IMR-90 (cell line): Measurements from ENCODE around the gene GTPBP6. TPM values are rescaled to one million over a fixed set of nuclear protein-coding genes. Genes with fewer than 3 reads are reported as not detected.
"Not testable (repeated sequence)": the region's sequence is repeated elsewhere in the genome, so short reads cannot be mapped to it uniquely, and the experiment has no call there.

Source experiments
- ATAC-seq: fragments of 200-7000 bp; cut with Tn5 transposase; 2 replicates; pipeline ENCODE4 v1.9.1; 2020; ENCODE audit warnings: low read depth, mild to moderate bottlenecking, moderate library complexity
- BruUV-seq: library from RNA; stranded (reverse); fragments of 400-500 nt; replicated peaks from 2 replicates; lab custom pipeline; 2021; lab: Mats Ljungman, UMichigan
- CTCF ChIA-PET: fragments of 300-600 bp; formaldehyde crosslinking; extraction: SDS; loops from one replicate; lab custom pipeline; 2021; ENCODE audit warnings: antibody characterized with exemption; lab: Yijun Ruan, JAX
- POLR2A ChIA-PET: fragments of 300-600 bp; sonication (Branson Sonifier 250); formaldehyde crosslinking; loops from one replicate; lab custom pipeline; 2022; ENCODE audit warnings: antibody characterized with exemption; ENCODE audit not compliant: unreplicated experiment; lab: Charles Lee
- DNase-seq: peaks from one replicate; pipeline ENCODE4 v3.0.0; 2013
- H2AFZ ChIP-seq: replicated peaks from 2 replicates; pipeline ENCODE3; 2013; ENCODE audit warnings: low read length, mild to moderate bottlenecking; ENCODE audit not compliant: poor library complexity
- H2AK5ac ChIP-seq: 2 replicates; pipeline ENCODE4 v1.6.1; 2013; ENCODE audit warnings: low read depth, low read length, inconsistent platforms
- H2AK9ac ChIP-seq: replicated peaks from 2 replicates; pipeline ENCODE3; 2013; ENCODE audit warnings: mild to moderate bottlenecking, low read depth, low read length, moderate library complexity; ENCODE audit not compliant: poor library complexity
- H2BK120ac ChIP-seq: 2 replicates; pipeline ENCODE4 v1.6.1; 2013; ENCODE audit warnings: low read depth, low read length, inconsistent platforms
- H2BK15ac ChIP-seq: 3 replicates; pipeline ENCODE4 v1.6.1; 2013; ENCODE audit warnings: low read depth, low read length, inconsistent platforms
- H2BK20ac ChIP-seq: 2 replicates; pipeline ENCODE4 v1.6.1; 2013; ENCODE audit warnings: low read depth, mild to moderate bottlenecking, inconsistent platforms, low read length, moderate library complexity
- H2BK5ac ChIP-seq: 2 replicates; pipeline ENCODE4 v1.6.1; 2013; ENCODE audit warnings: mild to moderate bottlenecking, low read depth, low read length, inconsistent platforms; ENCODE audit not compliant: poor library complexity, severe bottlenecking
- H3K14ac ChIP-seq: replicated peaks from 2 replicates; pipeline ENCODE4 v1.6.1; 2013; ENCODE audit warnings: low read depth, low read length, inconsistent platforms
- H3K18ac ChIP-seq: 2 replicates; pipeline ENCODE4 v1.6.1; 2013; ENCODE audit warnings: low read depth, low read length, control low read depth
- H3K23ac ChIP-seq: 2 replicates; pipeline ENCODE4 v1.6.1; 2013; ENCODE audit warnings: low read depth, low read length, inconsistent platforms
- H3K27ac ChIP-seq: 2 replicates; pipeline ENCODE4 v1.5.1; 2013; ENCODE audit warnings: mild to moderate bottlenecking, control low read depth, low read length; ENCODE audit not compliant: insufficient read depth
- H3K27me3 ChIP-seq: 2 replicates; pipeline ENCODE4 v1.6.1; 2013; ENCODE audit warnings: low read length; ENCODE audit not compliant: control insufficient read depth, insufficient read depth
- H3K36me3 ChIP-seq: 2 replicates; pipeline ENCODE4 v1.6.1; 2013; ENCODE audit warnings: low read length, mixed read lengths; ENCODE audit not compliant: control insufficient read depth, insufficient read depth
- H3K4ac ChIP-seq: 2 replicates; pipeline ENCODE4 v1.6.1; 2013; ENCODE audit warnings: low read depth, low read length, inconsistent platforms
- H3K4me1 ChIP-seq: 2 replicates; pipeline ENCODE4 v1.6.1; 2013; ENCODE audit warnings: low read length, mixed read lengths; ENCODE audit not compliant: control insufficient read depth, insufficient read depth
- H3K4me2 ChIP-seq: 2 replicates; pipeline ENCODE4 v1.6.1; 2013; ENCODE audit warnings: low read depth, mild to moderate bottlenecking, control low read depth, low read length, moderate library complexity
- H3K4me3 ChIP-seq: 2 replicates; pipeline ENCODE4 v1.5.1; 2013; ENCODE audit warnings: low read depth, mild to moderate bottlenecking, control low read depth, low read length, moderate library complexity; ENCODE audit not compliant: insufficient read depth
- H3K56ac ChIP-seq: 2 replicates; pipeline ENCODE4 v1.6.1; 2013; ENCODE audit warnings: low read length, inconsistent platforms; ENCODE audit not compliant: insufficient read depth; ENCODE audit errors: extremely low read depth
- H3K79me1 ChIP-seq, 2 experiments: 2 replicates each; pipeline ENCODE4 v1.6.1; 2013; ENCODE audit warnings: low read length in 2 of 2, inconsistent platforms in 1 of 2, low read depth in 1 of 2
- H3K9ac ChIP-seq: 2 replicates; pipeline ENCODE4 v1.6.1; 2013; ENCODE audit warnings: low read depth, low read length, control low read depth
- H3K9me1 ChIP-seq: 2 replicates; pipeline ENCODE4 v1.6.1; 2013; ENCODE audit warnings: low read length, inconsistent platforms; ENCODE audit not compliant: insufficient read depth
- H3K9me3 ChIP-seq: 2 replicates; pipeline ENCODE4 v1.6.1; 2013; ENCODE audit warnings: low read length; ENCODE audit not compliant: control insufficient read depth, insufficient read depth
- H4K20me1 ChIP-seq: 2 replicates; pipeline ENCODE4 v1.6.1; 2013; ENCODE audit warnings: low read length, inconsistent platforms; ENCODE audit not compliant: insufficient read depth
- H4K5ac ChIP-seq: 2 replicates; pipeline ENCODE4 v1.6.1; 2013; ENCODE audit warnings: mild to moderate bottlenecking, low read depth, low read length, control low read depth
- H4K8ac ChIP-seq, 2 experiments: 2 replicates each; pipeline ENCODE4 v1.6.1; 2013; ENCODE audit warnings: low read depth in 2 of 2, low read length in 2 of 2, control low read depth in 1 of 2, inconsistent platforms in 1 of 2
- H4K91ac ChIP-seq: 2 replicates; pipeline ENCODE4 v1.6.1; 2013; ENCODE audit warnings: low read depth, low read length, inconsistent platforms; ENCODE audit not compliant: insufficient read depth
- WGBS, 2 experiments: methylation state at CpG; one replicate each; pipeline versions ENCODE4 v1.1.5 to v1.1.7; 2013; ENCODE audit warnings: missing lambda C conversion rate in 2 of 2; ENCODE audit not compliant: insufficient read length in 1 of 2; ENCODE audit errors: extremely low coverage in 2 of 2; 5-methylcytosine and 5-hydroxymethylcytosine counted together
- dilution Hi-C: fragments of 300-500 bp; cut with HindIII; formaldehyde crosslinking; loops from one replicate; pipeline ENCODE4 v1.14.3; 2018; ENCODE audit warnings: low sequenced_read_pairs; ENCODE audit not compliant: unreplicated experiment
- in situ Hi-C: fragments of 300-500 bp; cut with MboI; formaldehyde crosslinking; loops from 3 replicates; pipeline ENCODE4 v1.14.3; 2019; ENCODE audit warnings: low sequenced_read_pairs, inconsistent platforms, mixed read lengths
- intact Hi-C: fragments of 100-400 bp; cut with micrococcal nuclease; formaldehyde crosslinking; loops from 2 replicates; pipeline ENCODE4 v1.10.0; 2022
- polyA plus RNA-seq, 3 experiments: library from polyadenylated mRNA; depleted of rRNA; stranded (reverse); fragments of >200 nt; gene quantifications; 2 replicates each; pipeline ENCODE4 v1.2.3, GENCODE V29; 2012; ENCODE audit warnings: low replicate concordance in 1 of 3
- total RNA-seq: library from RNA; depleted of rRNA; stranded (reverse); fragments of >200 nt; gene quantifications from 2 replicates; pipeline ENCODE4 v1.2.3, GENCODE V29; 2012

Gene GTPBP6
- total and polyA plus RNA-seq, 2 of the 4 experiments (the other 2 are of a cell fraction): 24.0 to 31.6 TPM

DNA sequence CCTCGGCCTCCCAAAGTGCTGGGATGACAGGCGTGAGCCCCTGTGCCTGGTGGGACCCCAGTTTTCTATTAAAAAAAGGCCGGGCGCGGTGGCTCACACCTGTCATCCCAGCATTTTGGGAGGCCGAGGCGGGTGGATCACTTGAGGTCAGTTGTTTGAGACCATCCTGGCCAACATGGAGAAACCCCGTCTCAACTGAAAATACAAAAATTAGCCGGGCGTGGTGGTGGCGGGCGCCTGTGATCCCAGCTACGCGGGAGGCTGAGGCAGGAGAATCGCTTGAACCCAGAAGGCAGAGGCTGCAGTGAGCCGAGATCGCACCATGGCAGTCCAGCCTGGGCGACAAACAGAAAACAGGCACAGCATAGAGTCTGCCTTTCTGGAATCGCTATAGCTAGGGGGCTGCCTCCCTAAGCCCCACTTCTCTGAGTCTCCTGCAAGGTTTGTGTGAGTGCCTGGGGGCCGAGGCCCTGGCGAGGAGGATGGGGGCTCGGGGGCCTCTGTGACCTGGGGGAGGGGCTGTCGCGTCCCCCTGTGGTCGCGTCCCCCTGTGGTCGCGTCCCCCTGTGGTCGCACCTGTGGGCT lies 11.6 kb upstream of the GTPBP6 start:
- H4K5ac ChIP-seq, H2BK20ac ChIP-seq, DNase-seq, intact Hi-C loops, H4K8ac ChIP-seq, H3K27me3 ChIP-seq, H3K4ac ChIP-seq, H3K9ac ChIP-seq, H3K56ac ChIP-seq, BruUV-seq, H2BK15ac ChIP-seq, H2AFZ ChIP-seq, in situ Hi-C loops, POLR2A ChIA-PET, ATAC-seq, dilution Hi-C loops, H4K91ac ChIP-seq, H4K20me1 ChIP-seq, H3K27ac ChIP-seq, H2BK5ac ChIP-seq, H3K4me3 ChIP-seq, H3K9me3 ChIP-seq, H2AK5ac ChIP-seq, H2AK9ac ChIP-seq, H3K4me2 ChIP-seq, H3K36me3 ChIP-seq, CTCF ChIA-PET, H3K14ac ChIP-seq, H3K23ac ChIP-seq, H3K18ac ChIP-seq, H2BK120ac ChIP-seq, H3K79me1 ChIP-seq, H3K9me1 ChIP-seq, H3K4me1 ChIP-seq: not testable (repeated sequence)
- 79% methylated on average over 10 of the region's 29 CpGs; no CpG with 5 or more reads in 1 of the 2 experiments for WGBS, 2 experiments
